22Rv1 (cell line): ENCODE measurements around the gene SLC35B2.

Experiments used
- ZFX ChIP-seq: fragments of 450-650 bp; IDR thresholded peaks from 2 replicates; pipeline ENCODE4 v1.6.1; 2017; ENCODE audit warnings: antibody characterized with exemption, borderline replicate concordance
- TF ChIP-seq, protein P1 (sequence below): fragments of 450-650 bp; IDR thresholded peaks from 2 replicates; pipeline ENCODE4 v1.5.1; 2017; ENCODE audit warnings: mild to moderate bottlenecking

GRCh38 chr6:44237021-44237812 lies 20.1 kb downstream of the SLC35B2 start:
- TF ChIP-seq, protein P1, sequence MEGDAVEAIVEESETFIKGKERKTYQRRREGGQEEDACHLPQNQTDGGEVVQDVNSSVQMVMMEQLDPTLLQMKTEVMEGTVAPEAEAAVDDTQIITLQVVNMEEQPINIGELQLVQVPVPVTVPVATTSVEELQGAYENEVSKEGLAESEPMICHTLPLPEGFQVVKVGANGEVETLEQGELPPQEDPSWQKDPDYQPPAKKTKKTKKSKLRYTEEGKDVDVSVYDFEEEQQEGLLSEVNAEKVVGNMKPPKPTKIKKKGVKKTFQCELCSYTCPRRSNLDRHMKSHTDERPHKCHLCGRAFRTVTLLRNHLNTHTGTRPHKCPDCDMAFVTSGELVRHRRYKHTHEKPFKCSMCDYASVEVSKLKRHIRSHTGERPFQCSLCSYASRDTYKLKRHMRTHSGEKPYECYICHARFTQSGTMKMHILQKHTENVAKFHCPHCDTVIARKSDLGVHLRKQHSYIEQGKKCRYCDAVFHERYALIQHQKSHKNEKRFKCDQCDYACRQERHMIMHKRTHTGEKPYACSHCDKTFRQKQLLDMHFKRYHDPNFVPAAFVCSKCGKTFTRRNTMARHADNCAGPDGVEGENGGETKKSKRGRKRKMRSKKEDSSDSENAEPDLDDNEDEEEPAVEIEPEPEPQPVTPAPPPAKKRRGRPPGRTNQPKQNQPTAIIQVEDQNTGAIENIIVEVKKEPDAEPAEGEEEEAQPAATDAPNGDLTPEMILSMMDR = no peak
- TF ChIP-seq ZFX = no peak
